WI38 (cell line): Measurements from ENCODE around the gene ESRRA.

Experiments
- H3K4me3 ChIP-seq: 2 replicates; pipeline ENCODE4 v1.5.1; 2011; ENCODE audit warnings: low read depth, mild to moderate bottlenecking, control low read depth, low read length
- CTCF ChIP-seq: IDR thresholded peaks from 2 replicates; pipeline ENCODE4 v1.5.1; 2012; ENCODE audit warnings: low read depth, mild to moderate bottlenecking, control low read depth, low read length

The ESRRA gene

GRCh38 chr11:64348383-64349024, 43.2 kb downstream of the ESRRA start:
- H3K4me3 ChIP-seq, result no peak overlapping the region
- no peak for TF ChIP-seq CTCF

- TF ChIP-seq CTCF, result no peak
Observed at GRCh38 chr11:64349025-64349387, 43.7 kb downstream of the ESRRA start.

GRCh38 chr11:64349404-64349803, 44.1 kb downstream of the ESRRA start:
- no peak for TF ChIP-seq CTCF
- H3K4me3 ChIP-seq, result no peak overlapping the region

More at GRCh38 chr11:64349025-64349387, 43.7 kb downstream of the ESRRA start:
- no peak overlapping the region for H3K4me3 ChIP-seq

GRCh38 chr11:64351136-64351631, 45.9 kb downstream of the ESRRA start:
- no peak overlapping the region for H3K4me3 ChIP-seq
- TF ChIP-seq CTCF, result no peak

GRCh38 chr11:64352099-64352994, 47.0 kb downstream of the ESRRA start:
- TF ChIP-seq CTCF, result no peak
- H3K4me3 ChIP-seq, result no peak overlapping the region

GRCh38 chr11:64352995-64353714, 47.8 kb downstream of the ESRRA start:
- no peak for TF ChIP-seq CTCF
- H3K4me3 ChIP-seq, result no peak overlapping the region
